Dendritic cell treated with granulocyte-macrophage colony-stimulating factor and Interleukin-4, amounts not matched to agents 40 ng/mL and 50 ng/mL, for 4 days (primary cell): Measurements from ENCODE around the gene RANBP2.

ENCODE experiments used
- H3K27ac Mint-ChIP-seq: one replicate; pipeline ENCODE4 v1.8.0; 2022; ENCODE audit warnings: mild to moderate bottlenecking, mixed read lengths
- H3K27me3 Mint-ChIP-seq: one replicate; pipeline ENCODE4 v1.8.0; 2022; ENCODE audit warnings: mild to moderate bottlenecking, mixed read lengths
- H3K36me3 Mint-ChIP-seq: one replicate; pipeline ENCODE4 v1.8.0; 2022; ENCODE audit warnings: low read depth, mixed read lengths
- H3K4me1 Mint-ChIP-seq: one replicate; pipeline ENCODE4 v1.8.0; 2022; ENCODE audit warnings: low read depth, mixed read lengths
- H3K4me3 Mint-ChIP-seq: one replicate; pipeline ENCODE4 v1.8.0; 2022; ENCODE audit warnings: mild to moderate bottlenecking, moderate library complexity, mixed read lengths
- H3K9me3 Mint-ChIP-seq: one replicate; pipeline ENCODE4 v1.8.0; 2022; ENCODE audit warnings: mixed read lengths
- intact Hi-C: fragments of 100-400 bp; cut with micrococcal nuclease; formaldehyde crosslinking; loops from one replicate; pipeline ENCODE4 v1.15.0; 2022

RANBP2 gene

DNA sequence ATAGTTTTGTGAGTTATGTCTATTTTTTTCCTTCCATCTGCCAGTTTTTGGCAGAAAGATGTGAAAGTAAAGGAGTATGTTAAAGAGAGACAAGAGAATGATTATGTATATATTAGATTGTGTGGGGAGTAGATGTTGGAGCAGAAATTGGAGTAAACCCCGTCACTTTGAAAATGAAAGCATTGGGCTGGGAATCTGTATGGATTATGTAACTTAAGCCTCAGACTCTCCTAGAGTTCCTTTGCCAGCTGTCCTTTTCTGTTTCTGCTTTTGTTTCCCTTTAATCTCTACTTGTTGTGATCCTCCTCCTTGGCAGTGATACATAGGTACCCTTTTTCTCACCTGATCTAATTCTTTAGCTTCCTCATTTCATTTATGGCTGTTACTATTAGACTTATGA lies 86.5 kb downstream of the RANBP2 start:
- intact Hi-C loops: no loop called here
- H3K4me3 Mint-ChIP-seq: no peak overlapping the region
- H3K27ac Mint-ChIP-seq: no peak overlapping the region
- H3K4me1 Mint-ChIP-seq: no peaks in the 10 kb centered on the region
- no peaks in the 10 kb centered on the region for H3K27me3 Mint-ChIP-seq
- peaks cover 32% of the 10 kb centered on the region for H3K36me3 Mint-ChIP-seq
- H3K9me3 Mint-ChIP-seq: peaks cover 26% of the 10 kb centered on the region

DNA sequence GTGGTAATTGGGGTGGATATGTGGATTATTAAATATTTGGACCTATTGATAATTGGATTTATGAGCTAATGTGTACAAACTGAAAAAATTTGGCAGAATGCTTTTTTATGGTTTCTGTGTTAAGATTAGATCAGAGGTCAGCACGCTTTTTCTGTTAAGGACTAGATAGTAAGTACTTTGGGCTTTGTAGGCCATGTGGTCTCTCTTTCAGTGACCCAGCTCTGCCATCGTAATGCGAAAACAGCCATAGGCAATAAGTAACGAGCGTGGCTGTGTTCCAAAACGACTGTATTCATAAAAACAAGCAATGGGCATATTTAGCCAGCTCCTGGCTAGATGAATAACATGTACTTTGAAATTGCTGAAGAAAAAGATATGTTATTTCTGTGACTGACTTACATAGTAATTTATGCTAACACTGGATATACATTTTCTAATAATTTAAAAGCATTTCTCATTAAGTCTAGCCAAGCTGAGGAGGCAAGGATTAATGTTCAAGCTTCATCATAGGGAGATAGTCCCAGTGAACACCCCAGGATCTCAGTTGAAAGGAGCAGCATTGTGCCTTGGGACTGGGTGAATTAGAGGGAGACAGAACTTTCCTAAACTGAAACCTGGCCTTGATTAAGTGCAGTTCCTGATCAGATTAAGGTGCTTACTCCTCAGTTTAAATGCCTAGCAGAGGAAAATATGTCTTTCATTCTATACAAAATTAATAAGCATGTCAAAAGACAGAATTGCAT lies 87.3 kb downstream of the RANBP2 start:
- H3K27me3 Mint-ChIP-seq: no peaks in the 10 kb centered on the region
- H3K27ac Mint-ChIP-seq: no peak overlapping the region
- no peak overlapping the region for H3K4me3 Mint-ChIP-seq
- H3K9me3 Mint-ChIP-seq: peaks cover 31% of the 10 kb centered on the region
- H3K4me1 Mint-ChIP-seq: no peaks in the 10 kb centered on the region
- intact Hi-C loops: no loop called here
- H3K36me3 Mint-ChIP-seq: peaks cover 32% of the 10 kb centered on the region

DNA sequence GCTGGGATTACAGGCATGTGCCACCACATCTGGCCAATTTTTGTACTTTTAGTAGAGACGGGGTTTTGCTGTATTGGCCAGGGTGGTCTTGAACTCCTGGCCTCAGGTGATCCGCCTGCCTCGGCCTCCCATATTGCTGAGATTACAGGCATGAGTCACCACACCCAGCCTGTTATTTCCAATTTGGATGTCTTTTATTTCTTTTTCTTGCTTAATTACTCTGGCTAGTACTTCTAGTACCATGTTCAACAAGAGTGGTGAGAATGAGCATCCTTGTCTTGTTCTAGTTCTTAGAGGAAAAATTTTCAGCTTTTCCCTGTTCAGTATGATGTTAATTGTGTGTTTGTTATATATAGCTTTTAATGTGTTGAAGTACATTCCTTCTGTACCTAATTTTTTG lies 90.7 kb downstream of the RANBP2 start:
- Mint-ChIP-seq H3K4me3 (no peak overlapping the region), H3K27me3 (no peaks in the 10 kb centered on the region), H3K9me3 (peaks cover 31% of the 10 kb centered on the region), H3K4me1 (no peaks in the 10 kb centered on the region), H3K27ac (no peak overlapping the region), H3K36me3 (peaks cover 39% of the 10 kb centered on the region)
- intact Hi-C loops: no loop called here

- H3K4me1 Mint-ChIP-seq: no peaks in the 10 kb centered on the region
- H3K27me3 Mint-ChIP-seq: no peaks in the 10 kb centered on the region
- H3K9me3 Mint-ChIP-seq: peaks cover 31% of the 10 kb centered on the region
- intact Hi-C loops: no loop called here
- H3K36me3 Mint-ChIP-seq: peaks cover 45% of the 10 kb centered on the region
- H3K27ac Mint-ChIP-seq: no peak overlapping the region
- H3K4me3 Mint-ChIP-seq: no peak overlapping the region
Observed at GRCh38 chr2:108810993-108811957, 92.0 kb downstream of the RANBP2 start.

GRCh38 chr2:108813732-108814131 lies 94.5 kb downstream of the RANBP2 start:
- intact Hi-C loops: no loop called here
- no peaks in the 10 kb centered on the region for H3K4me1 Mint-ChIP-seq
- peaks cover 51% of the 10 kb centered on the region for H3K36me3 Mint-ChIP-seq
- H3K9me3 Mint-ChIP-seq: peaks cover 26% of the 10 kb centered on the region
- H3K4me3 Mint-ChIP-seq: no peak overlapping the region
- no peaks in the 10 kb centered on the region for H3K27me3 Mint-ChIP-seq
- H3K27ac Mint-ChIP-seq: no peak overlapping the region

GRCh38 chr2:108820482-108820881 lies 101.2 kb downstream of the RANBP2 start:
- H3K4me1 Mint-ChIP-seq: no peaks in the 10 kb centered on the region
- peaks cover 19% of the 10 kb centered on the region for H3K9me3 Mint-ChIP-seq
- no peaks in the 10 kb centered on the region for H3K27me3 Mint-ChIP-seq
- H3K27ac Mint-ChIP-seq: no peak overlapping the region
- intact Hi-C loops: no loop called here
- peaks cover 39% of the 10 kb centered on the region for H3K36me3 Mint-ChIP-seq
- no peak overlapping the region for H3K4me3 Mint-ChIP-seq

- H3K4me3 Mint-ChIP-seq: no peak overlapping the region
- H3K4me1 Mint-ChIP-seq: no peaks in the 10 kb centered on the region
- H3K36me3 Mint-ChIP-seq: peaks cover 17% of the 10 kb centered on the region
- H3K9me3 Mint-ChIP-seq: peaks cover 19% of the 10 kb centered on the region
- intact Hi-C loops: no loop called here
- H3K27ac Mint-ChIP-seq: no peak overlapping the region
- H3K27me3 Mint-ChIP-seq: no peaks in the 10 kb centered on the region
Observed at GRCh38 chr2:108823286-108823685, 104.0 kb downstream of the RANBP2 start.

GRCh38 chr2:108824316-108825070 lies 105.2 kb downstream of the RANBP2 start:
- Mint-ChIP-seq H3K27me3 (no peaks in the 10 kb centered on the region), H3K27ac (no peak overlapping the region), H3K9me3 (peaks cover 12% of the 10 kb centered on the region), H3K36me3 (peaks cover 9% of the 10 kb centered on the region), H3K4me3 (no peak overlapping the region), H3K4me1 (no peaks in the 10 kb centered on the region)
- intact Hi-C loops: no loop called here

GRCh38 chr2:108825254-108825653 lies 106.0 kb downstream of the RANBP2 start:
- Mint-ChIP-seq H3K36me3 (peaks cover 2% of the 10 kb centered on the region), H3K4me3 (no peak overlapping the region), H3K27me3 (no peaks in the 10 kb centered on the region), H3K9me3 (peaks cover 5% of the 10 kb centered on the region), H3K27ac (no peak overlapping the region), H3K4me1 (no peaks in the 10 kb centered on the region)
- intact Hi-C loops: no loop called here

DNA sequence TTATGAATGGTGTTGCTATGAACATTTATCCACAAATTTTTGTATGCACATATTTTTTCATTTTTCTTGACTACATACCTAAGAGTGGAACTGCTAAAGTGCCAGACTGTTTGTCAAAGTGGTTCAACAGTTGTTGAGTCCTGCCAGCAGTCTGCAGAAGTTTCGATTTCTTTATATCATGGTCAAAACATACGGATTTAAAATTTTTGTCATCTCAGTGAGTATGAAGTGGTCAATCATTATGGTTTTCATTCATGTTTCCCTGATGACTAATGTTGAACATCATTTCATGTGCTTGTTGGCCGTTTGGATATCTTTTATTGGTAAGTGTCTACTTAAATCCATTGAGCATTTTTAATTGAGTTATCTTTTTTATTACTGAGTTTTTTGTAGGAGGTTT lies 106.5 kb downstream of the RANBP2 start:
- Mint-ChIP-seq H3K4me3 (no peak overlapping the region), H3K9me3 (no peaks in the 10 kb centered on the region), H3K36me3 (no peaks in the 10 kb centered on the region), H3K27me3 (no peaks in the 10 kb centered on the region), H3K27ac (no peak overlapping the region), H3K4me1 (no peaks in the 10 kb centered on the region)
- intact Hi-C loops: no loop called here

GRCh38 chr2:108829578-108830310 lies 110.5 kb downstream of the RANBP2 start:
- intact Hi-C loops: no loop called here
- H3K27ac Mint-ChIP-seq: no peak overlapping the region
- peaks cover 6% of the 10 kb centered on the region for H3K4me1 Mint-ChIP-seq
- no peaks in the 10 kb centered on the region for H3K27me3 Mint-ChIP-seq
- no peak overlapping the region for H3K4me3 Mint-ChIP-seq
- H3K9me3 Mint-ChIP-seq: no peaks in the 10 kb centered on the region
- no peaks in the 10 kb centered on the region for H3K36me3 Mint-ChIP-seq

GRCh38 chr2:108833219-108833618 lies 113.9 kb downstream of the RANBP2 start:
- intact Hi-C loops: no loop called here
- no peaks in the 10 kb centered on the region for H3K36me3 Mint-ChIP-seq
- peaks cover 6% of the 10 kb centered on the region for H3K4me1 Mint-ChIP-seq
- no peak overlapping the region for H3K27ac Mint-ChIP-seq
- H3K4me3 Mint-ChIP-seq: no peak overlapping the region
- no peaks in the 10 kb centered on the region for H3K27me3 Mint-ChIP-seq
- peaks cover 23% of the 10 kb centered on the region for H3K9me3 Mint-ChIP-seq

DNA sequence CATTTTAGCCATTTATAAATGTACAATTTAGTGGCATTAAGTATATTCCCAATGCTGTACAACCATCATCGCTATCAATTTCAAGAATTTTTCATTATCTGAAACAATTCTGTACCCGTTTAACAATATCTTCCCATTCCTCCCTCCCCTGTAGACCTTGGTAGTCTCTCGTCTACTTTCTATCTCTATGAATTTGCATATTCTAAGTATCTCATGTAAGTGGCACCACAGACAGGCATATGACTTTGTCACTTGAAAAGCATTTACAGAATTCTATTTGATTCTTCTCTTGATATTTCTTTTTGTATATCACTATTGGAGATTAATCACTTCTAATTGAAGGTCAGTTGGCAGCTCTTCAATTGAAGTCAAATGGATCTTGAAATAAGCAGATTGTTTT lies 115.3 kb downstream of the RANBP2 start:
- intact Hi-C loops: no loop called here
- Mint-ChIP-seq H3K4me3 (no peak overlapping the region), H3K27me3 (no peaks in the 10 kb centered on the region), H3K9me3 (peaks cover 26% of the 10 kb centered on the region), H3K4me1 (peaks cover 6% of the 10 kb centered on the region), H3K27ac (no peak overlapping the region), H3K36me3 (no peaks in the 10 kb centered on the region)
